Stimulated activated CD4-positive, alpha-beta T cell treated with anti-CD3 and anti-CD28 coated beads, Interleukin-15, amount 100 ng/mL, for 1 hour (primary cell): ENCODE results near the gene SMIM44.

Experiments used
- DNase-seq, 2 donors: peaks; one replicate each; pipeline ENCODE4 v3.0.0-alpha.2; 2020; ENCODE audit warnings: low read depth in 1 of 2, low spot score in 1 of 2

Gene SMIM44

GRCh38 chr19:3501780-3502179 lies 18.5 kb upstream of the SMIM44 start:
- DNase-seq, result no peak

GRCh38 chr19:3500429-3501101 lies 17.3 kb upstream of the SMIM44 start, which contains the start of gene DOHH:
DOHH (minus strand) TSS chr19:3500674; CDS start chr19:3496814, 3,860 bp downstream.
- DNase-seq, result peak; percentile 89 to 90

GRCh38 chr19:3499738-3500428 lies 16.6 kb upstream of the SMIM44 start:
- no peak for DNase-seq

GRCh38 chr19:3497757-3498520 lies 14.7 kb upstream of the SMIM44 start:
- no peak for DNase-seq

DNA sequence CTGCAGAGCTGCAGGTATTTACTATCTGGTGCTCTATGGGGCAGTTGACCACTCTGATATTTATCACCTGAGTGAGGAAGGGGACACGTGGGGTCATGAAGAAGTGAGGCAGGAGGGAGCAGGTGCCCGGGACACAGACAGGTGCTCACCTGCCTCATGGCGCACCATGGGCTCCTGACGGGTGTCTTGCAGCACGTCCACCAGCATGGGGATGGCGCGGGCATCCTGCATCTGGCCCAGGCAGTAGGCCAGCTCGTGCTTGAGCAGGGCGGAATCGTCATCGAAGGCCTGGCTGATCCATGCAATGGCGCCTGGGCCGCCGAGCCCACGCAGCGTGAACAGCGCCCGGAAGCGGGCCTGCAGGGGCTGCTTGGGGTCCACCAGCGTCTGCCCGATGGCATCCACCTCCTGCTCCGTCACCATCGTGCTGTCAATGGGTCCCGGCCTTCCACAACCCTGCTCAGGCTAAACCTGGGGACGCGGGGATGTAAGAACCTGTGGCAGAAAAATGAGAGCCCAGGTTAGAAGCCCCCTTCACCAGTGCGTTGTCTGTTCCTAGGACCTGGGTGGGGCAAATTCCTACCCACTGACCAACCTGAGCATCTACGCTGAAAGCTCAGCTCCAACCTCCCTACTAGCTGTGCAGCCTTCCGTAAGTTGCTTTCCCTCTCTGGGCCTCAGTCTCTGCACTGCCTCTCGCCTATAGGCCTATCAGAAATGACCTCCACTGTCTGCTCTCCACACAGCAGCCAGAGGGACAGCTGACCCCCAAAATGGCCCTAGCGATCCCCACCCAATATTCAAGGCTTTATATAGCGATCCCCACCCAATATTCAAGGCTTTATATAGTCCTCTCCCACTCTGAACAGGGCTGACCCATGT lies 13.4 kb upstream of the SMIM44 start:
- no peak for DNase-seq

GRCh38 chr19:3494559-3494958 lies 11.3 kb upstream of the SMIM44 start:
- peak; percentile 22 to 39 for DNase-seq

- DNase-seq, result peak in 1 of 2 donors; percentile 26
These were observed 10.8 kb upstream of the SMIM44 start for GRCh38 chr19:3494051-3494450.

DNA sequence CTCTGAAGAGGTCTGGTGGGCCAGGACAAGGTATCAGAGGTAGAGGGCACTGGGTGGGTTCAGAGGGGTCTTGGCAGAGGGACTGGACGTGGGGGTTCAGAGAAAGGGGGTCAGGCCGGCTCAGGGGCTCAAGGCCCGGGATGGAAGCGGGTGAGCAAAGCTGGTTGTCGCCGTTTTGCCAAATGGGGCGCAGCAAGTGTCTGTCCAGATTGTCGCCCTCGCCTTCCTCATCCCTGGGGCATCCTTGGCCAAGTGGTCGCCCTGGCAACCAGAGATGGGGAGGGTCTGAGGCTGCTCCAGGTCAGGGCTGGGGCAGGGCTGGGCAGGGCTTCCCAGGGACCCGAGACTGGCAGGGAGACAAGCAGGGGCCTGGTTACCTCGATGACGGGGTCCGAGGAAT lies 10.4 kb upstream of the SMIM44 start:
- DNase-seq, result no peak

- no peak for DNase-seq
These were observed 9.7 kb upstream of the SMIM44 start for GRCh38 chr19:3492919-3493318.

DNA sequence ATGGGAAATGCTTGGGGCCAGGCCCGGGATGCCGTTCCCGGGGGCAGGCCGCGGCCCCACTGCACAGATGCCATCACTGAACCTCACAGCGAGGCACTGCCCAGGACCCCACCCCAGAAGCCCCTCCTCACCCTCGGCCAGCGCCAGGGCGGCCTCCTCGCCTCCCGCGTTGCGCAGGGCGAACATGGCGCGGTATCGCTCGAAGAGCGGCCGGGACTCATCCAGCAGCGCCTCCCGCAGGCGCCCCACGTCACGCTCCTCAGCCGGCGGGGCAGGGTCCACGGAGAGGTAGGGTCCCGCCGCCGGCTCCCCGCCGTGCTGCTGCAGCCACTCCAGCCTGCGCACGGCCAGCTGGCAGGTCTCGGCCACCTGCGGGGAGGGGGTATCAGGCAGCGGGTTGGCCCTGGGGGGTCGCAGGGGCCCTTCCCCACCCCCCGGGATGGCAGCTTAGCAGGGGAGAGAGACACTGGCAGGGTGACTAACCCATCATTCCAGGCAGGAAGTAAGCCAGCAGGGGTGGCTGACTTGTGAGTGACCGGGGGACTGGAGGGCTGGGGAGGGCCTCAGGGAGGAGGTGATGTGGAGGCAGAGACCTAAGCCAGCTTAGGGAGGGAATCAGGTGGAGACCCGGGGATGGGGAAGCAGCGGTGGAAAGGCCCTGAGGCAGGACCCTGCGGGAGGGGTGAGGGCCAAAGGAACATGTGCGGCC lies 9.0 kb upstream of the SMIM44 start:
- no peak for DNase-seq

DNA sequence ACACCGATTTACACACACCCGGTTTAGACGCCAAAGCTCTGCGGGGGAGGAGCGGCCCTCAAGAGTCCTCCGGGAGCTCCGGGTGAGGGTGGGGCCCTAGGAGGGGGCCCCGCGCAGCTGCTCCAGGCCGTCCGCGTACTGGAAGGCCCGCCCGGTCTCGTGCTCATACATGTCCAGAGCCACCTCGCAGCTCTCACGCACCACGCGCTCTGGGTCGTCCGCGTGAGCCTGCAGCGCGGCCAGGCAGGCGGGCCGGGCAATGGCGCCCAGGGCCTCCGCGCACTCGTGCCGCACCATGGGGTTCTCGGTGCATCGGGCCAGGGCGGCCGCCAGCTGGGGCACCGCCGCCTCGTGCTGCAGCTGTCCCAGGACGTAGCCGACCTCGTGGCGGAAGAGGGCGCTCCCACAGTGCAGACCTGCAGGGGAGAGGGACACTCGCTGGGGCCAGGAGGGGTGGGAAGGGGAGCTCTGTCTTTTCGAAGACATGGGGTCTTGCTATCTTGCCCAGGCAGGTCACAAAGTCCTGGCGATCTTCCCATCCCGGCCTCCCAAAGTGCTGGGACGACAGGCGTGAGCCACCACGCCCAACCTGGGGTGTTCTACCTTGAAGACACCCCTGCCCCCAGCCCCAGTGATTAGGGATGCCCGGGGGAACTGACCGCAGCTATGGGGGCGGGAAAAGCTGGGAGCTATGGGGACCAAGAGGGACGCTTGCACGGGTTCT lies 8.3 kb upstream of the SMIM44 start:
- no peak for DNase-seq

DNA sequence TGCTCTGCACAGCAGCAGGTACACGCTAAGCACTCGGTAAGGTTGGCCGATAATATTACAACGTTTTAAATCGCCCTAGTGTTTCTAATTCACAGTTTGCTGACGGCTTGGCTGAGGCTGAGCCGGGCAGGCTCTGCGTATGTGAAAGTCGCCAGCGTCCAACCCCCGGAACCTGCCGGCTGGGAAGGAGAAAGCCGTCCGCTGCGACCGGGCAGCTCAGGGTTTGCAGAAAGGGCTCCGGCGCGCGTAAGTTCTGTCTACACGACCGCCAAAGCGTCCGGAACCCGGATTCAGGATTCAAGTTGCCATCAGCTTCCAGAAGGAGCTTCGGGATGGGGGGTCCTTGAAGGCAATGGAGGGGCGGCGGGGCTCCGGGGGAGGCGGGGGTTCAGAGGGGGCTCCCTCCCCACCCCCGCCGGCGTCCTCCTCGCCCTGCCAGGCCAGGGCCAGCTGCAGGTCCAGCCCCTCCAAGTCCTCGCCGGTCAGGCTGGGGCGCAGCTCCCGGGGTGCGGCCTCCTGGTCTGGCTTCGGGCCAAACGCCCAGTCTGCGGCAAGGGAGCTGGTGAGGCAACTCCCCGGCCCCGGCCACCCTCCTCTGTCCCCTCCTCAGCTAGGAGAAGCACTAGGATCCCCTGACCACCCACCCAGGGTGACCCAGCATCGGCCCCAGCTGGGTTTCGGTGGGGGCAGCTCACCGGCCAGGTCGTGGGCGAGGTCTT lies 575 bp downstream of the SMIM44 start:
- DNase-seq, result no peak

DNA sequence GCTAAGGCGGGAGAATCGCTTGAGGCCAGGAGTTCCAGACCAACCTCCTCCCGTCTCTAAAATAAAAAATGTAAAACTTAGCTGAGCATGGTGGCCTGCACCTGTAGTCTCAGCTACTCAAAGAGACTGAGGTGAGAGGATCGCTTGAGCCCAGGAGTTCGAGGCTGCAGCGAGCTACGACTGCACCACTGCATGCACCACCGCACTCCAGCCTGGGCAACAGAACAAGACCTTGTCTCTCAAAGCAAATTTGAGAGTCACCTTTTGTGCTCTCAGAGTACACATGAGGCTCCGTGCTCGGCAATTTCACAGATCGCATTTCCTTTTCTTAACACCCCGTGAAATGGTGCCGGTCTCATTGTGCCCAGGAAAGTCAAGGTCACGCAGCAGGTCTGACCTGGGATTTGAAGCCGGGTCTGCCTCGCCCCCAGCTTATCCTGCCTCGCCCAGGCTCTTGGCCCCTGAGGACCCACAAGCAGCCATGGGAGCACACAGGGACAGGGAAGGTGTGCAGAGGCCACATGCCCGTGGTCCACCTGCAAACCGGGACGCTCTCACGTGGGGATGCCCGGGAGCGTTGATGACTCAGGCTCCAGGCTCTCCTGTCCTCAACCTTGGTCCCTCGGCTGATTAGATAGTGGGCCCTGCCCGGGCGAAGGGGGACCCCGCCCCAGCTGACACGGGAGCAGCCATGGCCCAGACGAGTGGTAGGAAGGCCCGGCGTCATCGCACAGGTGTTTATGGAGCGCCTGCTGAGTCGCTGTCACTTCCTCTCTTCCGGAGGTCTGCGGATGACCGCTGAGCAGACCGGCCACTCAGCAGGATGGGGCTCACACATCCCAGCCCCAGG lies 1.8 kb downstream of the SMIM44 start:
- DNase-seq, result no peak

- DNase-seq, result no peak
These were observed 2.7 kb downstream of the SMIM44 start, which contains the start of gene SMIM24 for GRCh38 chr19:3480383-3481091. SMIM24 (minus strand) TSS chr19:3480525; CDS start chr19:3480463, 62 bp downstream.

DNA sequence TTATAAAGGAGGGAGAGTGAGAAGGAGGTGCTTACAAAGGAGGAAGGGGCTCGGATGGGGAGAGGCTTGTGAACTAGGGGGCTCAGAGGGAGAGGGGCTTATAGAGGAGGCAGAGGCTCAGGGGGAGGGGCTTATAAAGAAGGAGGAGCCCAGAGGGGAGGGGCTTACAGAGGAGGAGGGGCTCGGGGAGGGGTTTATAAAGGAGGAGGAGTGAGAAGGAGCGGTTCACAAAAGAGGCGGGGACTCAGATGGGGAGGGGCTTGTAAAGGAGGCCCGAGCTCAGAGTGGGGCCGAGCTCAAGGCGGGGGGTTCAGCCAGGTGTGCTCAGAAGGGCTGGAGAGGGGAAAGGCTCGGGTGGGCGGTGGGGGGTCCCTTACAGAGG lies 3.4 kb downstream of the SMIM44 start:
- no peak for DNase-seq

DNA sequence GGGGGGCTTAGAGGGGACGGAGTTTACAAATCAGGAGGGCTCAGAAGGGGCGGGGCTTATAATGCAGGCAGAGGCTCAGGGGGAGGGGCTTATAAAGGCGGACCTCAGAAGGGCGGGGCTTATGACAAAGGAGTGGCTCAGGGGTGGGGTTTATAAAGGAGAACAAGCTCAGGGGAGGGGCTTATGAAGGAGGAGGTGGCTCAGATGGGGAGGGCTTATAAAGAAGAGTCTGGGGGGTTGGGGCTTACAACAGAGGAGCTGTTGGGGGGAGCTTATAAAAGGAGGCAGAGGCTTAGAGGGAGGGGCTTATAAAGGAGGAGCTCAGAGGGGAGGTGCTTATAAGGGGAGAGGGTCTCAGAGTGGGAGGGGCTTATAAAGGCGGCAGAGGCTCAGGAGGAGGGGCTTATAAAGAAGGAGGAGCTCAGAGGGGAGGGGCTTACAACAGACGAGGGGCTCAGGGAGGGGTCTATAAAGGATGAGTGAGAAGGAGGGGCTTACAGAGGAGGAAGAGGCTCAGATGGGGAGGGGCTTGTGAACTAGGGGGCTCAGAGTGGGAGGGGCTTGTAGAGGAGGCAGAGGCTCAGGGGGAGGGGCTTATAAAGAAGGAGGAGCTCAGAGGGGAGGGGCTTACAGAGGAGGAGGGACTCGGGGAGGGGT lies 3.9 kb downstream of the SMIM44 start:
- DNase-seq, result no peak
